ENCODE data around the gene SGSM2.

SGSM2 gene

DNA sequence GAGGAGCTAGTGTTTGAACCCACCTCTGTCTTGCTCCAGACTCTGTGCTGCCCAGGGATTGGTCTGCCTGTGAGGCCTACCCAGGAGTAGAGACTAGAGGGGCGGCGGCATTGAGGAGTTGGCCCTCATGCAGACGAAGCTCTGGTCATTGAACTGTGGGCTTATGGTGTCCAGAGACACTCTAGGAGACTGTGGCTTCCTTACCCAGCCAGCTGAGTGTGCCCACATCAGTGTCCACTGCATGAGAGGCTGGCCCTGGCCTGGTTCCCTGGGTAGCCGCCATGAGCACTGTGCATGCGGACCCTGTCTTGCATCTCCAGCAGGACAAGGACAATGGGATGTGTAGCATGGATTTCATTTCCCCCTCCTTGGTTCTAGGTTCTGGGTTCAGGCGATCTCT, 14.0 kb downstream of the SGSM2 start:
- TF ChIP-seq, protein P1, sequence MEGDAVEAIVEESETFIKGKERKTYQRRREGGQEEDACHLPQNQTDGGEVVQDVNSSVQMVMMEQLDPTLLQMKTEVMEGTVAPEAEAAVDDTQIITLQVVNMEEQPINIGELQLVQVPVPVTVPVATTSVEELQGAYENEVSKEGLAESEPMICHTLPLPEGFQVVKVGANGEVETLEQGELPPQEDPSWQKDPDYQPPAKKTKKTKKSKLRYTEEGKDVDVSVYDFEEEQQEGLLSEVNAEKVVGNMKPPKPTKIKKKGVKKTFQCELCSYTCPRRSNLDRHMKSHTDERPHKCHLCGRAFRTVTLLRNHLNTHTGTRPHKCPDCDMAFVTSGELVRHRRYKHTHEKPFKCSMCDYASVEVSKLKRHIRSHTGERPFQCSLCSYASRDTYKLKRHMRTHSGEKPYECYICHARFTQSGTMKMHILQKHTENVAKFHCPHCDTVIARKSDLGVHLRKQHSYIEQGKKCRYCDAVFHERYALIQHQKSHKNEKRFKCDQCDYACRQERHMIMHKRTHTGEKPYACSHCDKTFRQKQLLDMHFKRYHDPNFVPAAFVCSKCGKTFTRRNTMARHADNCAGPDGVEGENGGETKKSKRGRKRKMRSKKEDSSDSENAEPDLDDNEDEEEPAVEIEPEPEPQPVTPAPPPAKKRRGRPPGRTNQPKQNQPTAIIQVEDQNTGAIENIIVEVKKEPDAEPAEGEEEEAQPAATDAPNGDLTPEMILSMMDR (IDR thresholded peaks at IDR 0.05) = no peak
- H3K27ac ChIP-seq = no peak overlapping the region
- no peak for DNase-seq (ENCODE audit: low spot score)
- no peak overlapping the region for H3K4me3 ChIP-seq

DNA sequence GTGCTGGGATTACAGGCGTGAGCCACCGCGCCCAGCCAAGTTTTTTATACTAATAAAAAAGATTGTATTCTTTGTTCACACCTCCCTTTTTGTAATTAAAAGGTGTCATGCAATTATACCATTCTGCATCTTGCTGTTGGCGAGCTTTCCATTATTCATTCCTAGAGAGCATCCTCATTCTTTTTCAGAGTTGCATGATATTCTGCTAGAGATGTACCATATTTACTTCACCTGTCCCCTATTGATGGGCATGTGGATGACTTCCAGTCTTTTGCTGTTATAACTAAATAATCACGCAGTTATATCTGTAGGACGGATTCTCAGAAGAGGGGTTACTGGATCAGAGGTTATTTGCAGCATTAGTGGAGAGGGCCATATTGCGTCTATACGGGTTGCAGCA, 17.0 kb downstream of the SGSM2 start:
- no peak overlapping the region for H3K4me3 ChIP-seq
- no peak overlapping the region for H3K27ac ChIP-seq
- TF ChIP-seq, protein P1 (IDR thresholded peaks at IDR 0.05) = no peak
- no peak for DNase-seq (ENCODE audit: low spot score)

DNA sequence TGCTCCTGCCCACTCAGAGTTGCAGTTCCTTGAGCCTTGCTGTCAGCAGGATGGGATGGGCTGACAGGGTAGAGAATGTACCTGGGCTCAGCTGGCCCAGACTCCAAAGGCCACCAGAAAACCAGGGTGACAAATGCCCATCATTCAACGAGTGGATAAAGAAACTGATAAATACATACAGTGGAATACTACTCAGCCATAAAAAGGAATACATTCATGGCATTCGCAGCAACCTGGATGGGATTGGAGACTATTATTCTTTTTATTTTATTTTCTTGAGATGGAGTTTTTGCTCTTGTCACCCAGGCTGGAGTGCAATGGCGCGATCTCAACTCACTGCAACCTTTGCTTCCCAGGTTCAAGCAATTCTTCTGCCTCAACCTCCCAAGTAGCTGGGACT, 19.9 kb downstream of the SGSM2 start:
- TF ChIP-seq, protein P1 (IDR thresholded peaks at IDR 0.05) = no peak
- H3K4me3 ChIP-seq = no peak overlapping the region
- H3K27ac ChIP-seq = no peak overlapping the region
- DNase-seq (ENCODE audit: low spot score) = no peak

DNA sequence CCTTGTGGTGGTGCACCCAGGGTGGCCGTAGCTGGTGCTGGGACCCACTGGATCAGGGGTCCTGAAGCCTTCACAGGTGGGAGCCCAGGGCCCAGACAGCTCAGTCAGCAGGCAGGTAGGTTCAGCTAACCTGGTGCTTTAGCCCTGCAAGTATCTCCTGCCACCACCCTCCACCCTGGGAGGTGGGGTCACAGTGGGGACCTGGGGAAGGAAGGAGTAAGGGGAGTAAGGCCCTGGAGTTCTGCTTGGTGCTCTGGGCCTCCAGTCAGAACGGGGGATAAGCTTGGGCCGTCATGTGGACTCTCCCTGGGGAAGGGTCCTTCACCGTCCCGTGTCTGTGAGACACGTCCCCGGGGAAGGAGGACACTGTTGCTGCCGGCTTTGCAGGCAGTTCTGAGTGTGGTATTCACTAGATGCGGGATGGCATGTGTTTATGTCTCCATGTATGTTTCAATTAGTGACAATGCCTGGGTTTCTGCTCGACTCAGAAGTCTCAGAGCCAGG, 20.7 kb downstream of the SGSM2 start:
- no peak for DNase-seq (ENCODE audit: low spot score)
- Histone ChIP-seq H3K27ac (no peak overlapping the region), H3K4me3 (no peak overlapping the region)
- TF ChIP-seq, protein P1 (IDR thresholded peaks at IDR 0.05) = no peak

DNA sequence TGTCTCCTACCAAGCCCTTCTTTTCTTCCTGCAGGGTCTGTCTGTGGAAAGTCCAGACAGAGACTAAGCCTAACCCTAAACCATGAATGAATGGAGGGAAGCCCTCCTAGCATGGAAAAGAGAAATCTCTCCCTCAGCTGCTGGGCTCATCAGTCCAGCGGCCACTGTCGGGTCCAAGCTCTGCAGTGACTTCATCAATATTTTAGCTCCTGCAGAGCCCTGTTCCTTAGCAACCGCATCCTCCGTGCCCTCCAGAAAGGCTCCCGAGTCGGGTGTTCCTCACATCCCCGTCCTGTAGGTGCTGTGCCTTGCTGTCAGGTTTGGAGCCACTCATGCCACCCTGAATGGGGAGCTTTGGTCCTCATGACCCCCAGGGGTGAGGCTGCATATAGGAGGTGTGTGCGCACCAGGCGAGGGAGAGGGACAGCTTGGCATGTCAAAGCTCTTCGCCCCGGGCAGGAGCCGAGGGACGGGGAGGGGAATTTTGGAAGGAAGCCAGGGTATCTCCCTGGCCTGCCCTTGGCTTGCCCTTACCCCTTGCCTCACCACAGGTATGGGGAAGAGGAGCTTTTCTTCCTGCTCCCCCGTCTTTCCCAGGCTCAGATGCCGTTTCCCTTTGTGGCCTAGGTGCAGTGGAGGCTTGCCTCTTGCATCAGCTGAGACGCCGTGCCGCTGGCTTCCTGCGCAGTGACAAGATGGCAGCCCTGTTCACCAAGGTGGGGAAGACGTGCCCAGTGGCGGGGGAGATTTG, 23.9 kb downstream of the SGSM2 start:
- TF ChIP-seq, protein P1 (IDR thresholded peaks at IDR 0.05) = no peak
- H3K4me3 ChIP-seq = no peak overlapping the region
- no peak for DNase-seq (ENCODE audit: low spot score)
- no peak overlapping the region for H3K27ac ChIP-seq

DNA sequence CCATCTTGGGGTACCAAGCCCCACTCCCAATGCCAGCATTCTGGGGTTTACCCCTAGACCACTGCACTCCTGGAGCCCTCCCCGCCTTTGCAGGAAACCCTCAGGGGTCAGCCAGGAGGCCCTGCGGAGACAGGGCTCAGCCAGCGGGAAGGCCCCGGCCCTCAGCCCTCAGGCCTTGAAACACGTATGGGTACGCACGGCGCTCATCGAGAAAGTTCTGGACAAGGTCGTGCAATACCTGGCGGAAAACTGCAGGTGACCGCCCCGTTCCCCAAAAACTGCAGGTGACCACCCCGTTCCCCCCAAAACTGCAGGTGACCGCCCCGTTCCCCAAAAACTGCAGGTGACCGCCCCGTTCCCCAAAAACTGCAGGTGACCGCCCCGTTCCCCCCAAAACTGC, 24.7 kb downstream of the SGSM2 start:
- H3K4me3 ChIP-seq = no peak overlapping the region
- TF ChIP-seq, protein P1 (IDR thresholded peaks at IDR 0.05) = no peak
- H3K27ac ChIP-seq = no peak overlapping the region
- no peak for DNase-seq (ENCODE audit: low spot score)

DNA sequence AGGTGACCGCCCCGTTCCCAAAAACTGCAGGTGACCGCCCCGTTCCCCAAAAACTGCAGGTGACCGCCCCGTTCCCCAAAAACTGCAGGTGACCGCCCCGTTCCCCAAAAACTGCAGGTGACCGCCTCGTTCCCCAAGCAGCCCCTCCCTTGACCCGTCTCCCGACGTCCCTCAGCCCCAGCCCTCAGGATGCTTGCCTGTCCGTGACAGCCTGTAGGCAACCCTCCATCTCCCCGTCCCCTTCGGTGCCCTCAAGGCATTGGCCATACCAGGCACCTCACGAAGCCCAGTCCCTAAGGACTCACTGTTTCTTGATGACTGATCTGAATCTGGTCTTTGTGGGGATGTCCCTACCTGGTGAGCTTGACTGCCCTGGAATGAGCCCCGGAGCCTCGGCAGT, 25.1 kb downstream of the SGSM2 start:
- Histone ChIP-seq H3K4me3 (no peak overlapping the region), H3K27ac (no peak overlapping the region)
- TF ChIP-seq, protein P1 (IDR thresholded peaks at IDR 0.05) = no peak
- no peak for DNase-seq (ENCODE audit: low spot score)

All from coronary artery (tissue), 2 donors.